ENCODE results near the gene IDS. TPM values are rescaled to one million over a fixed set of nuclear protein-coding genes. Genes with fewer than 3 reads are reported as not detected.

The IDS gene
- total and polyA plus RNA-seq, 2 donors (not counting 3 experiments of a cell fraction or from before 2014, with no cell fraction given) = 35.2 to 44.0 TPM

- Histone ChIP-seq H3K9me1 (replicated peaks; ENCODE audit: control insufficient read depth, extremely low read depth, insufficient read depth, low read length) (no peaks in the 10 kb centered on the region), H3K36me3 (ENCODE audit: control insufficient read depth in 2 of 2, extremely low read depth in 1 of 2, insufficient read depth in 2 of 2, low read length in 2 of 2) (peaks cover 5 to 19% of the 10 kb centered on the region in 2 experiments), H3K4me1 (ENCODE audit: control insufficient read depth, extremely low read depth, insufficient read depth, low read length) (peaks cover 6% of the 10 kb centered on the region), H3K9ac (replicated peaks; ENCODE audit: extremely low read depth, insufficient read depth, low read length) (no peak overlapping the region), H3K9me3 (replicated peaks; ENCODE audit: control insufficient read depth, insufficient read depth, low read length) (no peaks in the 10 kb centered on the region), H4K20me1 (replicated peaks; ENCODE audit: control insufficient read depth, extremely low read depth, insufficient read depth, low read length) (no peaks in the 10 kb centered on the region), H3K4me3 (replicated peaks in 1 of 3; ENCODE audit: insufficient read depth in 1 of 3, low read depth in 1 of 3, low read length in 3 of 3) (no peak overlapping the region), H3K79me2 (ENCODE audit: control insufficient read depth, insufficient read depth, low read length) (no peaks in the 10 kb centered on the region), H3K4me2 (ENCODE audit: insufficient read depth, low read length) (no peak overlapping the region), H3K27ac (ENCODE audit: insufficient read depth, low read depth, low read length) (no peak overlapping the region), H2AFZ (ENCODE audit: low read depth, low read length) (no peak overlapping the region), H3K27me3 (ENCODE audit: control insufficient read depth in 2 of 2, insufficient read depth in 2 of 2, low read length in 2 of 2) (no peaks in the 10 kb centered on the region)
- DNase-seq (ENCODE audit: low read depth, low spot score) (no peak), FAIRE-seq (no peak)
- intact Hi-C loops (cut with micrococcal nuclease) = no loop called here
- BruUV-seq (replicated peaks) = no TSS peak
- CTCF ChIA-PET = no interaction called here
- no peak for TF ChIP-seq EZH2 (IDR thresholded peaks at IDR 0.05; ENCODE audit: borderline replicate concordance, low read depth, low read length, severe bottlenecking)
- TF ChIP-seq CTCF (IDR thresholded peaks at IDR 0.05; ENCODE audit: extremely low read depth in 1 of 2, insufficient read depth in 1 of 2, low read depth in 1 of 2, low read length in 2 of 2) = no peak
- no peak for TF ChIP-seq GATA2 (IDR thresholded peaks at IDR 0.05; ENCODE audit: insufficient read depth, insufficient read length, low read depth, low read length)
- no peak for TF ChIP-seq JUN (IDR thresholded peaks at IDR 0.05; ENCODE audit: borderline replicate concordance, insufficient read depth, insufficient read length, low read depth)
- no peak for TF ChIP-seq MAX (IDR thresholded peaks at IDR 0.05; ENCODE audit: insufficient read depth, insufficient read length)
- no peak for TF ChIP-seq FOS (IDR thresholded peaks at IDR 0.05; ENCODE audit: borderline replicate concordance, insufficient read depth, low read length)
- TF ChIP-seq MYC (IDR thresholded peaks at IDR 0.05; ENCODE audit: low read depth, low read length) = no peak
- no peak for TF ChIP-seq POLR2AphosphoS5 (IDR thresholded peaks at IDR 0.05; ENCODE audit: insufficient read depth, low read depth, low read length)
- no peak for TF ChIP-seq POLR2A (IDR thresholded peaks at IDR 0.05; ENCODE audit: low read depth, low read length)
- POLR2A ChIA-PET = no interaction called here
- dilution Hi-C loops (cut with MboI; ENCODE audit: extremely low pct_ligation_motif_present, low sequenced_read_pairs) = no loop called here
Measured at GRCh38 chrX:149491812-149492211, 13.3 kb downstream of the IDS start.

Measured in endothelial cell of umbilical vein (primary cell).